ENCODE results near the gene RBM20.

The RBM20 gene

GRCh38 chr10:110735620-110736027 lies 91.5 kb downstream of the RBM20 start:
- DNase-seq: no peak

GRCh38 chr10:110737886-110738634 lies 93.9 kb downstream of the RBM20 start:
- no peak for DNase-seq

GRCh38 chr10:110739811-110740271 lies 95.7 kb downstream of the RBM20 start:
- DNase-seq: no peak

DNA sequence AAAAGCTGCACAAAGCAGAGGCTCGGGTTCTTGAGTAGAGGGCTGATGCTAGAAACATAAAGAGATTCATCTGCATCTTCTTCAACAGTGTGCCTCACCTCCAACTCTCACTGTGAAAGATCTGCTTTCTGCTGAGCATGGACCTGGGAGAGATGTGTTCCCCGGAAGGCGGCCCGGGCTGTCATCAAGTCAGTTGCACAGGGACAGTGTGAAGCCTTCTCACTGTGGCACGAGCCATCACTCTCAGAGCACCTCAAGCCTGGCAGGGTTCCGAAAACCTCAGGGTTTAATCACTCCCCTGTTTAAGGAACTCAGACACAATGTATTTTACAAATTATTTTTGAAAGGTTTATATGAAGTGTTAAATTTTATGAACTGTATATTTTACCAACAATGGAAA lies 98.7 kb downstream of the RBM20 start:
- DNase-seq: no peak

DNA sequence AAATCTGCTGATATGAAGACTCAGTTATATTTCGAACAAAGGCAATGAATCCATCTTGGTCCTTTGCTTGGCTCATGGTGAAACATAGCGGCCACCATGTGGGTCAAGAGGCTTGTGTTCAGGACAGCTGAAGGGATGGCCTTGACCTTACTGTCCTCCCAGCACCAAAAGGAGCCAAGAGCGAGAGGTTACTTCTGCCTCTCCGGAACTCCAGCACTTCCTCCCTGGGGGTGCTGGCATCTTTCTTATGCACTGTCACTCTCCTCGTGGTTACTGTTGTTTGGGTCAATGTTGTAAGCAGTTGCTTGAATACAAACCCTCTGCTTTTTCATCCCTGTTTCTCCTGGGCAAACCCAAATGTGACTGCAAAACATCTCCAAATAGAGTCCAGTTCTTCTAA lies 100.6 kb downstream of the RBM20 start:
- no peak for DNase-seq

DNA sequence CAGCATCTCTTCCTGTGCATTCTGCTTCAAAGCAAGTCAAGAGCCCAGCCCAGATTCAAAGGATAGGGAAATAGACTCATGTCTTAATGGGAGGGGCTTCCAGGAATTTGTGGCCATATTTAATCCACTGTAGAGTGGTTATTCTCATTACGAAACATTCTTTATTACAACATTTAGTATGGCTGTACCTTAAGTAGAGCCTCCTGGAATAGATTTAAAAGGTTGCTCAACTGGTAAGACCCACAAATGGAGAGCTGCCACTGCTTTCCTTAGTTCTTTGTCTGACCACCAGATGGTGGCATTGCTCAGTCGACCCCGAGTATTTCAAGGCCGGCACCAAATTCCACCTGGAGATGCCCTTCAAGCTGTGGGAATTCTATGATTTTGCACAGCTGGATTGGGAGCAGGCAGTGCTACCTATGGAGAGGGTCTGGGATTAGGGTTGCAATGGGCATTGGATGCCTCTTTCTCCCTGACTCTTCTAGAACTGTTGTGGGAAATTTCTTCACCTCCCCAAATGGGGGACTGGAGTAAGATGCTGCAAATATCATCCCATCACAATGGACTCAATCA lies 102.2 kb downstream of the RBM20 start:
- peak in 40 of 56 donors; percentile 2 to 68 (median 17) for DNase-seq

DNA sequence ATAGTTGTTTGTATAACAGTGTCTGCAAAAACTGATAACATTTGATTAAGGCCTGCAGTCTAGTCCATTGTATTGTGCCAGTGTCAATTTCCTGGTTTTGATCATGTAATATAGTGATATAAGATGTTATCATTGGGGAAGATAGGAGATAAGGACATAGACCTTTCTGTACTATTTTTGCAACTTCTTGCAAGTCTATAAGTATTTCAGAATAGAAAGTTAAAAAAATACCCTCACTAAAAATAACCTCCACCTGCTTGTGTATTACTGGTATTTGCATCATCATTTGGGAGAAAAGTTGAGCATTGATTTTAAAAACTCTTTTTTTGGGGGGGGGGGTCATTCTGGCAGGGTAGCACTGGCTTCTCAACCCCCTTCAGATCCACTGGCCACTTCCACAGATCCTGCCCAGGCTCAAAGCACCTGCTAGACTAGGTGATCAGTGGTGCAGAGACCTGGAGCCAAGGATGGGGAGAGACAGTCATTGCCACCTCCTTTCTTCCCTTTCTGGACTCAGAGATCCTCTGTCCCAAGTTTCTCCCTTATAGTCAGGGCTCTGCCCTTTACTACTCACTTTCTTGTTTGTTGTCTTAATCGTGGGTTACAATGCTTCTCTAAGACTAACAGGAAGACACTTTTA lies 103.0 kb downstream of the RBM20 start:
- DNase-seq: no peak

DNA sequence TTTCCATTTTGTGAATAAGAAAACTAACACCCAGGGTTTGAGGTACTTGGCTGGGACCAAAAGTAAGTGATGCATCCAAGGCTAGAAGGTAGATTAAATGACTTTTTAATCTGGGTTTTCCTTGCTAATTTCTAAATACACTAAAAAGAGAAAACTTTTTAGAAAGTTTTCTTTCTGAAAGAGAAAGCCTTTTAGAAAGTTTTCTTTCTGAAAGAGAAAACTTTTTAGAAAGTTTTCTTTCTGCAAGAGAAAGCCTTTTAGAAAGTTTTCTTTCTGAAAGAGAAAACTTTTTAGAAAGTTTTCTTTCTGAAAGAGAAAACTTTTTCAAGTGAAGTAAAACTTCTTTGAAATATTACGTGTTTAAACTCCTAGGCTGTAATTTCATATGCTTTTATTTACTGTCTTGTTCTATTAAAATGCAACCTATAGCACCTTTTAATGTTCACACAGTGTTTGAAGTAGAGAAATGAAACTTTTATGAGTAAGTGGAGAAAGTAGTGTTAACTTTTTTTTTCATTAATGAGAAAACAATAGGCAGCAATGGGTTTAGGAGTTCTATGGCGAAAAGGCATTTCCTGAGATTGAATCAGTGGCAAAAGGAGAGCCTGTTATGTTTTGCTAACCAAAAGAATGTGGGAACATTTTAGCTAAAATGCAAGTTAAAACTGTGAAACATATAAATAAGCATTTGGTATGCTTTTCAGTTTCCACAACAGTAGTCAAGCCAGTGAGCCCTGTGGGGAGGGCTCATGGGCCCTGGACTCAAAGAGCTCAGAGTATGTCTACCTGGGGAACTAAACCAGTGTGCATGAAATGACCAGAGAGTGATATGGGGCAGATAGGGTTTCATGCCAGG lies 103.7 kb downstream of the RBM20 start:
- DNase-seq: no peak

DNA sequence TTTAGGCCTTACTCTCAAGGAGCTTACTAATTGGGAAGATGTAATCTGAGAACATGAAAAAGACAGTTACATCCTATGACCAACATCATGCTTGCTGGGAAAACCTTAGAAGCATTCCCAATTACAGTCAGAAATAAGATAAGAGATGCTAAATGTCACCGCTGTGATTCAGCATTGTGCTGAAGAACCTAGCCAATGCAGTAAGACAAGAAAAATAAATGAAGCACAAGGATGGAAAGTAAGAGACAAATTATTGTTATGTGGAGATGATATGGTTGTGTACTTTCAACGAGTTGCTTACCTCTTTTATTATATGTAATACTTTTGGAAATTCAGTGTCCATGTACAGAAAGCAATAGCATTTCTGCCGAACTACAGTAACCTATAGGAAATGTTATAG lies 104.8 kb downstream of the RBM20 start:
- DNase-seq: no peak

GRCh38 chr10:110750931-110751330 lies 106.8 kb downstream of the RBM20 start:
- DNase-seq: no peak

GRCh38 chr10:110751850-110752249 lies 107.7 kb downstream of the RBM20 start:
- no peak for DNase-seq

GRCh38 chr10:110753462-110753861 lies 109.3 kb downstream of the RBM20 start:
- no peak for DNase-seq

DNA sequence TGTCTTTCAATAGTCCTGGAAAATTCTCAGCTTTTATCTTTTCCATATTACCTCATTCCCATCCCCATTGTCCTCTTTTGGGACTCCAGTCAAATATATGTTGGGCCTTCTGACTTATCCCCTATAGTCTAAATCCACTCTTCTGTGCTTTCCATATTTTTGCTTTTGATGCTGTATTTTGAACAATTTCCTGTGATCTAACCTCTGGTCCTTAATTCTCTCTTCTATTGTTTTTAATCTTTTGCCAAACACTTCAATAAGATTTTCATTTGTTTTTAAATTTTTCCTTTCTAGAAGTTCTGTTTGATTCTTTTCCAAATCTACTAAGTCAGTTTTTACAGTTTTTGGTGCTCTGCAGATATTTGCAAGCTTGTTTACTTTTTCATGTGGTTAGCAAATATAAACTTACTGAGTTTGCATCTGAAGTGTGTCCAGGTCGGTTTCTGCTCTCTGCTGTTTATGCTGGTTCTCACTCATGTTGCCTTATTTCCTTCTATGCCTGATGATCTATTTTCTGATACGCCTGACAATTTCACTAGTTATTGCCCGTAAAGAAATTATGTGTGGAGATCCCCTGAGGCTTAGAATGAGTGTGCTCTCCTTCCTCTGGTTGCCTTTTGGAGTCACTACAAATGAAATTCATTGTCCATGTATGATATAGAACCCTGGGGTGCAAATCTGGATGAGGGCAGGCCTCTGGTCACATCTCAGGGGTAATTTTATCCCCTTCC lies 110.4 kb downstream of the RBM20 start:
- DNase-seq: no peak

GRCh38 chr10:110755781-110756180 lies 111.6 kb downstream of the RBM20 start:
- no peak for DNase-seq

DNA sequence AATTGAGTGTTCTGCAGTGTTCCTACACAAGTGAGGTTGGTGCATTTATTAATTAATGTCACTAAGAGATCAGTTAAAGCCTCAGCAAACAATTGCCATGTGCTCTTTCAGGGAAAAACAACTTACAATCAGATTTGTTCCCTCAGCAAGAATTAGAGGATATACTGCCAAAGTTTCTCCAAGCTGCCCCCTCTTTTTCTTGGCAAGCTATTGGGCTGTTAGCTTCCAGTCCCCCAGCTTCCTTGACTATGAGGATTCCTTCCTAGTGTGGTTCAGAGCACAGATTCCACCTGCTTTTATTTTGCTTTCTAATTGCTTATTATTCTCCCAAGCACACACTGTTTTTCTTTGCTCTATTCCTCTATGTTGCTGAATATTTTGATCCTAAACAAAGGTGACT lies 112.7 kb downstream of the RBM20 start:
- DNase-seq: peak in 2 of 56 donors; percentile 13 to 21

DNA sequence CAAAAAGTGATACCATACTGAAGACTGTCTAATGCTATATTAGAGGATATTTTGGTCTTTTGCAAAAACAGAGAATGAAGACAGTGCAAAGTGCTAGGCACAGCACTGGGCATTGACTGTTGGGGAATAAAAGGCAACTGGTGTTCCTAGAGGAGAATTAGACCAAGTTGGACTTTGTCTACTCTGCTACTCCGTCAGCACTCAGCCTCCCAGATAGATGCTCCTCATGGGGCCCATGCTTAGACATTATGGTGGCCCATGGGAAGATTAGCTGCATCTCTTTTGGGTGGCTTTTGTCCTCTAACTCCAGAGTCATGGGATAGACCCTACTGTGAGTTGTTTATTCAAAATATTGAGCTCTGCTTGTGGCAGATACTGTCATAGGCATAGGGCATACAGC lies 113.5 kb downstream of the RBM20 start:
- DNase-seq: no peak

- DNase-seq: no peak
Measured at GRCh38 chr10:110758128-110758765, 114.1 kb downstream of the RBM20 start.

DNA sequence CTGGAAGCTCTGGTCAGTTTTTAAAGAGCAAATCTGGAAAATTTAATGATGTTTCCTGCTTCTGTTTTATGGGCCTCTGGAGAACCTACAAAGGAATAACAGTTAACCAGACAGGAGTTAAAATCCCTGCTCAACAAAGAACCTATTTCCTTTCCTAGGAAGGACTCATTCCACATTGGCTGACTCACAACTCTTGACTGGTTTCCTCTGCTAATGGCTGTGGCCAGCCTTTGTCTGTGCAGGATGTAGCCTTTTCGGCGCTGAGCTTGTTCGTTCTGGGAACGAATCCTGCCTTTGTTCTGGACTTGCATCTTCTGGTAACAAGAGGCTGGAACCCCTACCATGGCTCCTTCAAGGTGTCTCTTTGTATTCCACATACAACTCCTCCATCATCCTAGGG lies 114.8 kb downstream of the RBM20 start:
- DNase-seq: no peak

DNA sequence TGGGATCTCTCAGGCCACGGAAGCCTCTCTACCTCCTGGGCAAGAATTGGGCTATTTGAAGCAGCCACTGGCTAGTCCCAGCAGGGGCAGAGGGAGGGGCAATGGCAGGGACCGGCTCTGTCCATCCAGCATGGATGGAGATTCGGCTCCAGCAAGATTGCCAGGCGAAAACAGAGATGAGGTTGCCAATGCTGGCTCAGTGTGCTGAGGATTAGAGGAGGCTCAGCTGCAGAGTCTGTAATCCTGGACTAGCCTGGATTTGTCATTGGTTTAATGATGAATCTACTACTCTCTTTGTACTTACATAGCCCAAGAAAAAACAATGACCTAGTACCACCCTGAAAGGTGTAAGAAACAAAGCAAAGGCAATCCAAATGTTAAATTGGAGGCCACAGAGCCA lies 115.4 kb downstream of the RBM20 start:
- no peak for DNase-seq

GRCh38 chr10:110762109-110762848 lies 118.1 kb downstream of the RBM20 start:
- DNase-seq: no peak
